Myocyte (in vitro differentiated cells): ENCODE measurements around the gene NGEF. TPM values are rescaled to one million over a fixed set of nuclear protein-coding genes. Genes with fewer than 3 reads are reported as not detected.

Experiments
- DNase-seq: peaks from one replicate; pipeline ENCODE4 v3.0.0-alpha.2; 2012; ENCODE audit warnings: low read depth
- total RNA-seq: library from RNA; depleted of rRNA; stranded (reverse); fragments of >200 nt; gene quantifications from 2 replicates; pipeline ENCODE4 v1.2.3, GENCODE V29; 2014

Gene NGEF
- total RNA-seq, 1 donor from 2014 or later, result 0.19 TPM

DNA sequence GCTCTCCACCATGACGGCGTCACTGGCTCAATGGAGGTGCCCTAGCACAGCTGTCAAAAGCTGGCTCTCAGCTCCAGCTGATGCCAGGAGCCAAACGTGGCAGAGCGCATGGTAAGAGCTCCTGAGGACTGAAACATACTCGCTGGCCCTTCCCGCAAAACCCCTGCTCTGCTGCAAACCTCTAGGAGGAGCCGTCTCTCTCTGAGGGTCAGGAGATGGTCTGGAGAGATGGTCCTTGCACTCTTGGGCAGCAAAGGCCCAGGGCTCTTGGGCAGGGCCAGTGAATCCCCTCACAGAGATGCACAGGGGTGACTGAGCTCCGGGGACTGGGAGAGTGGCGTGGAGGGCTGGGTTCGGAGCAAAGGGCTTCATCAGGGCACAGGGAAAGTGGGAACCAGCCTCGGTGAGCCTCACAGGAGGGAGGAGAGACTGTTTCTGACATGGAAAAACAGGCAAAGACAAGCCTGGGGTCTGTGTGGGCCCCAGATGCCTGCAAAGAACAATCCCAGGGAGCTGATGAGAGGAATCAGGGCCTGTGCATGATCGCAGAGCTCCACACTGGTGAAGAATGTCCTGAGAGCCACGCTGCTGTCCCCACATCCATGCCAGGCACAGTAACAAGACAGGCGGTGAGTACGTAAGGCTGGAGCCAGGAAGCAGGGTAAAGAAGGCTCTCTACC lies 125.7 kb downstream of the NGEF start:
- DNase-seq, result peak; percentile 7

DNA sequence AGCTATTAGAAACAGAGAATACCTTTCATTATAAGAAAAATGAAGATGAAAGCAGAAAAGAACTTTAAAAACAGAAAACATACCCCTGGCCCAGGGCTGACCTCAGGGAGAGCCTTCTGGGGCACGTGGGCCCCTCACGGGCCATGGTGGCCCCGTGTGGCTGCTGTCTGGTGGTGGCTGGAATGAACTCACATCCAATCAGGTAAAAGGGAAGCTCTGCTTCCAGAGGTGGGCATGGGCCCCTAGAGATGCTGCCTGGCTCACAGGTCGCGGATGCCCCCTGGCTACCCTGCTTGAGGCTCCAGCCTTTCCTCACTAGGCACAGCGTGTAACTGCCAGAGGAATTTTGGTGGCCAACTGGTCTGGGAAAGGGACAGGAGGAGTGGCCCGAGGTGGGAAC lies 126.4 kb downstream of the NGEF start:
- no peak for DNase-seq

- no peak for DNase-seq
Observed at GRCh38 chr2:232886176-232886575, 126.9 kb downstream of the NGEF start.

DNA sequence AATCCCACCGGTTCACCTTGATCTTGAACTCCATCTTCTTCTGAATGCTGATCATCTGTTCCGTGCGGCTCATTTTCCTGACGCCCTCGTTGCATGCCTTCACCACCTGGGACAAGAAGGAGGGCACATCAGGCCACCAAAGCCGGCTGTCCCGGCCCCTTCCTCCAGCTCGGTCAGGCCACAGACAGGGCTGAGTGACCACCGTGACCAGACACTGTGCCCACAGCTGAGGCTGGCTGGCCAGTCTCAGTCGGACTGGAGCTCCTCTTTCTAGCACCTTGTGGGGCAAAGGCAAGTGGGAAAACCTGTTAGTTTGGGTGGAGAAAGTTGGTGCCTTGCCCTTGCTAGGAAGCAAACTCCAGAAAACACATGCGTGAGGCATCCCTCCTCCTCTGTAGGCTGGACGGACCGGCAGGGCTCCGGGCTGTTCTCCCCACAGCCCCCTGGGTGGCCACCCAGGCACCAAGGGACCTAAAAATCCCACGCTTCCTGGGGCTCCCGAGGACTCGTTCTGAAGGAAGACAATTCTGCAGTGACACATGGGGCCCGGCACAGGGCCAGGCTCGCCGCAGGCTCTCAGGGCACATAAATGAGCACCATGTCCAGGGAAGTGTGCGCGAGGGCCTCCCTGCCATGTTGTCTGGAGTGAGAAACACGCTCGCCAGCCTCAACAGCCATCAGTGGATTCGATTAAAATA lies 127.6 kb downstream of the NGEF start:
- no peak for DNase-seq

DNA sequence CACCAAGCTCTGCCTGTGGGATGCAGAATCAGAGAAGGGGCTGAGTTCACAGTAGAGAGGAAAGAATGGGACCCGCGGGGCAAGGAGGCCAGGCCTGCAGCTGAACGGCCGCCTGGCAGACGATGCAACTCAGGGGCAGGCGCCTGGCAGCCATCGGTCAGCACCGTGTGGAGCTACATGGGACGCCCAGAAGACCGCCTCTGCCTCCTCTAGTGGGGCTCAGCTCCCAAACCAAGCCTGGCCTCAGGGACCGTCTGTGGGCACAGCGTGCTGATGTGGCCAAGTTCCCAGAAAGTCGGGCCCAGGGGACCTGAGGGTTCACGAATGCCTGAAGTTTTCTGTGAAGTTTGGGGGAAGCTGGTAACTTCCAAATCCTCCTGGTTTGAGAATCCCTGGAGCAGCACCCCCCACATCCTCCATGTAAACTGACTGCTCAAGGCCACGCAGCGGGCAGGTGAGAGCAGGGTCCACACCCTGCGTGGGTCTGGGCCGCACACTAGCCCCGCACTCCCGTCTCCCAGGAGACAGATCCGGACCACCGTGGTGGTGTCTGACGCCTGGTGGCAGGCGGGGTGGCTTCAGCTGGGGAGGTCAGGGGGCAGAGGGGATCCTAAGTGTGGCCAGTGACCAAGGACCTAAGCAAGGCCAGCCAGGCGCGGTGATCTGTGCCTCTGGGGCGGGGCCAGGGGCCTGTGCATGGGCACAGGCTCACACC lies 128.3 kb downstream of the NGEF start:
- no peak for DNase-seq

GRCh38 chr2:232884001-232884421 lies 129.0 kb downstream of the NGEF start:
- no peak for DNase-seq

DNA sequence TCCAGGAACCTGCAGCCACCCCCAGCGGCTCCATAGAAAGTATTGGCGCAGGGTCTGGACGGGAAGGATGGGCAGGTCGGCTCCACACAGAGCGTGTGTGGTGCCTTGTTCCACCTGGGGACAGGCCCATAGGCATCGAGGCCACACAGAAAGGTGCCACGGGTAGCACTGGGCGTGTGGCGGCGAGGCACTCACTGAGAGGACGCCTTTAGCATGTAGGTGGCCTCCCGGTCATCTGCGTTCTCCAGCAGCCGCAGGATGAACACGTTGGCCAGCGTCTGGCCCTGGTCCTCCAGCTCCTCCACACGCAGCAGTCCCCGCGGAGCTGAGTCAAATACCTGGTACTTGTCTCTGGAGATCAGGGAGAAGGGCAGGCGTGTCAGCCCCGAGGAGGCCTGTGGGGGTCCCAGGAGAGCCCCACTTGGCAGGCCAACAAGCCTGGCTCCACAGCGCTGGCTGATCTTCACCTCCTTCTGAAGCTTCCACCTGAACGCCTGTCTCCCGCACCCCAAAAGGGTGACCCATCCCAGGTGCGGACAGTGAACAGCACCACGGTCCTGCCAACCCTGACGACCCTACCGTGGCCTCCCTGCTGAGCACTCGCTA lies 129.8 kb downstream of the NGEF start:
- DNase-seq, result no peak

- DNase-seq, result no peak
Observed at GRCh38 chr2:232882505-232883115, 130.4 kb downstream of the NGEF start.

- no peak for DNase-seq
Observed at GRCh38 chr2:232882085-232882484, 131.0 kb downstream of the NGEF start.

DNA sequence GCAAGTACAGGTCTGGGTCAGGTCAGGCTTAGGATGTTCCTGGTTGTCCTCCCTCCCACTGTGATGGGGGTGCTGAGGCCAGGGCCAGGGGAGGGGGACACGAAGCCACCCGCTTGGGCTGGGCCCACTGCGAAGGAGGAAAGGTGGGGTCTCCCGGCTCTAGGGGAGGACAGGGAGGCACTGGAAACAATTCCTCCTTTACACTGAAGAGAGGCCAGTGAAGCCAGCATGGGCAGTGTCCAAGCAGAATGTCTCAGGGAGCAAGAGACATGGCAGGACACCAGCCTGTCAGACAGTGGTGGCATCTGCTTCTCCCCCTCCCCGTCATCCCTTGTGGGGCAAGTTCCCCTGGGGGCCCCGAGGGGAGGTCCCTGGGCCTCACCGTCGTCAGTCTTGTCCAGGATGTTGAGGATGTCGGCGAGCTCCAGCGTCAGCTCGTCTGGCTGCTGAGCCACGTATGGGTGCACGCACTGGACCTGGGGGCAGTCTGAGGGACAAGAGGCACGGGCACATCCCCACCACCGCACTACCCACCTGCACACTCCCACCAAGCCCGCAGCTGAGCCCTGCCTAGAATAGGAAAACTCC lies 132.2 kb downstream of the NGEF start:
- DNase-seq, result no peak

DNA sequence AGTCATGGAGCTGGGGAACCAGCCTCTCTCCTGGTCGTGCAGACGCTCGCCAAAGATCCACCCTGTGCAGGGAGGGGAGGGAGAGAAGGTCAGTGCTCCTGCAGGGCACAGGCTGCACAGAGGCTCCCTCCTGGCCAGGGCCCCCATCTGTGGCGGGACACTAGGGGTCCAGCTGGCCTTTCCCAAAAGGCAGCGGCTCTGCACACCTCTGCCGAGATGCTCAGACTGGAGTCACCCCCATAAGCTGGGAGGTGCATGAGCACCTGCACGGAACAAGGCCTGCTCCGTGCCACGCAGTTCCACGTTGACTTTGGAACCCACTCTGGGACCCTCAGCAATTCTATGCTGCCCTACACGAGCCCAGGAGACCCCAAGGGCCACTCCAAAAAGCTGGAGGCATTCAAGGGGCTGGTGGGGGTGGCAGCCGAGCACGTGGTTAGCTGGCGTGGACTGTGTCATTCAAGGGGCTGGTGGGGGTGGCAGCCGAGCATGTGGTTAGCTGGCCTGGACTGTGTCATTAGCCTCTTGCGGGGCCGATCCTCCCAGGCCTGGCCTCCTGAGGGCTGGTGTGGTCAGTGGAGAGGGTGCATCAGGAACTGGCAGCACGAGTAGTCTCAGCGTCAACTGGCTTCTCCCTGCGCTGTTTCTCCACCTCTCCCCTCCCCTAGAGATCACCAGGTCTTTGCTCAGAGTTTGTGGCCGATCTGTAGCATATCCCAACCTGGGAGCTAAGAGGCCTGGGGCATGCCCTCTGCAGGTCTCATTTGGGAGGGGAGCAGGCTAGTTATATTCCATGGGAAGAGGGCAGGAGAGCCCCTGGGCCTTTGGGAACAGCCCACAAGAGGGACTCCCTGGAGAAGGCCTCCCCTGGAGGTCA lies 133.2 kb downstream of the NGEF start:
- DNase-seq, result no peak

DNA sequence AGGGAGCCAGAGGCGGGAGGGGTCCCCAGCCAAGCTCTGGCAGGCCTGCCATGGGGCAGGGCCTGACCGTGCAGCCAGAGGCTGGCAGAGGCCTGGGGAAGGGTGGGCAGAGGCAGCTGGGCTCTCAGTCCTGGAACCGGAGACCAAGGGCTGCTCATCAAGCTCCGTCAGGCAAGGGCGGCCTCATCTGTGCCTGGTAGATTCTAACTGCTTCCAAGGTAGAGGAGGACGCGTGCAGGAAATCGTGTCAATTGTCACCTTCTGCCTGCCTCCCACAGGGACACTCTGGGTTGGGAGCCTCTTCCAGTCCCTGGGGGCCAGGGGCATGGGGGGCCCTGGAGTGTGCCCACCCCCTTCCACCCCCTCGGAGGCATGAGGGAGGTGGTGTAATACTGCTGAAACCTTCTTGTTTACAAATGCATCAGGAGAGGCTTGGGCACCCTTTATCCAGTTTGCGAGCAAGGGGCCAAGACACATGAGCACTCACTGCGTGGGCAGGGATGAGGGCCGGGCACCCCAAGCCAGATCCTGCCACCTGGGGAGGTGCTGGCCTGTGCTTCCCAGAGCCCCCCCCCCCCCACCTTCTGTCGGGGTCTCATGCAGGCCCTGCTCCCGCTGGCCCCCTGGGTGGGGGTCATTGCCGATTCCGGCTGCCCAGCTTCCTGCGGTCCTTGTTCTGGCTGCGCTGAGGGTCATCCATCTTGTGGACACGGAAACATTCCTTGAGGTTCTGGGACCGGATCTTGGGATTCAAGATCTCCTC lies 134.0 kb downstream of the NGEF start:
- DNase-seq, result no peak

- no peak for DNase-seq
Observed at GRCh38 chr2:232877940-232878511, 135.0 kb downstream of the NGEF start.

DNA sequence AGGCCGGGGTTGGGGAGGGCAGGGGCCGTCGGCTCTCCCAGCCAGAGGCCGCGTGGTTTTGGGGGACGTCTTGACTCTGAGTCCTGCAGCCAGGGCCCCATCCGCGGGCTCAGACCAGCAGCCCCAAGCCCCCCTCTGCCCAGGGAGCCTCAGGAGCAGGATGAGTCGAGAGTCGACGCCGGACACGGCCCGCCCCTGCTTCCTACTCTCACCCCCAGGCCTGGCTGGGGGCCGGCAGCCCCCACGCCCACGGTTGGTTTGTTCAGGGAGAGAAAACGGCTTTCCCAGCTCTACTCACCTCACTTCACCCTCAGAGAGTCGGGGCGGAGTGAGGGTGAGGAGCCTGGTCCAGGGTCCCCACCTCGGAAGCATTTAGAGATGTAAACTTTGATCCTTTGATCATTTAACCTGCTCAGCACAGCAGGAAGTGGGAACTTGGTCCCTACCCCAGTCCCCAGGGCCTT lies 136.0 kb downstream of the NGEF start:
- no peak for DNase-seq

GRCh38 chr2:232876161-232876977 lies 136.7 kb downstream of the NGEF start:
- no peak for DNase-seq

GRCh38 chr2:232875256-232876121 lies 137.6 kb downstream of the NGEF start:
- no peak for DNase-seq

DNA sequence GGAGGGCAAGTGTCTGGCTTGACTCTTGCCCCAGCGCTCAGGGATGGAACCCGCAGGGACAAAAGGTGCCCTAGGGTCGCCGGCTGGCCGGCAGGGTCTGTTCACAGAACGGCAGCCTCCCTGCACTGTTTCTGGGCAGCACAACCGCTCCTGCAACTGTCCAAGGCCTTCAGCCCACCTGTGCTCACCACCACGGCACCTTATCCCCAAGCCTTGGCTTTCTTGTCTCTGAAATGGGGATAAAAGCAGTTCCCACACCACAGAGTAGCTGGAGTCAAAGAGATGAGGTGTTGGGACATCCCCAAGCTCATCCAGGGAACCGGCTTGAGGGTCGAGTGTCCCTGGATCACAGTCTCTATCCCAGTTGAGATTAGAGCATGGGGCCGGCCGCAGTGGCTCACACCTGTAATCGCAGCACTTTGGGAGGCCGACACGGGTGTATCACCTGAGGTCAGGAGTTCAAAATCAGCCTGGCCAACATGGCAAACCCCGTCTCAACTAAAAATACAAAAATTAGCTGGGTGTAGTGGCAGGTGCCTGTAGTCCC lies 138.3 kb downstream of the NGEF start:
- no peak for DNase-seq
